K562 (cell line): ENCODE data around the gene SCARF2. TPM values are rescaled to one million over a fixed set of nuclear protein-coding genes. Genes with fewer than 3 reads are reported as not detected.

ENCODE experiments used
- NR4A1 ChIP-seq, 2 experiments: fragments of 250-450 bp in 1 of 2; fragments of 450-650 bp in 1 of 2; sonication (Bioruptor Pico) in 1 of 2; IDR thresholded peaks; 2 replicates each; pipeline versions ENCODE4 v1.4.0 to v1.6.1; 2016 to 2020; ENCODE audit warnings: mild to moderate bottlenecking in 2 of 2, missing compliant biosample characterization in 1 of 2, missing genetic modification characterization in 1 of 2, moderate library complexity in 1 of 2
- POLR2AphosphoS5 ChIP-seq: IDR thresholded peaks from 2 replicates; pipeline ENCODE4 v1.6.1; 2011; ENCODE audit warnings: mild to moderate bottlenecking, low read depth, low read length, moderate library complexity; ENCODE audit not compliant: control insufficient read depth, insufficient read depth
- RBM22 ChIP-seq: fragments of 200-400 bp; formaldehyde crosslinking; IDR thresholded peaks from 2 replicates; pipeline ENCODE4 v1.6.1; 2018; ENCODE audit warnings: low read length, low read depth; ENCODE audit not compliant: poor library complexity, severe bottlenecking
- ZFP30 ChIP-seq: fragments of 250-450 bp; sonication (Bioruptor Pico); IDR thresholded peaks from 2 replicates; pipeline ENCODE4 v1.8.0; 2022; ENCODE audit warnings: moderate library complexity, mild to moderate bottlenecking, inconsistent platforms, borderline replicate concordance
- ZNF57 ChIP-seq: fragments of 450-650 bp; formaldehyde crosslinking; IDR thresholded peaks from 2 replicates; pipeline ENCODE4 v1.4.0; 2020; ENCODE audit warnings: mild to moderate bottlenecking, moderate library complexity
- ZSCAN32 ChIP-seq: fragments of 450-650 bp; formaldehyde crosslinking; IDR thresholded peaks from 2 replicates; pipeline ENCODE4 v1.4.0; 2020; ENCODE audit warnings: mild to moderate bottlenecking, moderate library complexity
- polyA plus RNA-seq, 8 experiments: library from polyadenylated mRNA; depleted of rRNA in 4 of 8; stranded (reverse) in 5 of 8; unstranded in 3 of 8; fragments of >200 nt; fragmentation: Nextera tagmentation in 2 of 8; fragmentation: Illumina TruSeq in 1 of 8; extraction: Ambion mirVana in 2 of 8; extraction: Trizol in 1 of 8; gene quantifications; 2 replicates each; pipeline versions ENCODE4 v1.2.1 to v1.2.3, GENCODE V29; 2011 to 2014; ENCODE audit warnings: inconsistent platforms in 1 of 8, missing spikeins in 1 of 8
- total RNA-seq, 7 experiments: library from RNA; depleted of rRNA in 6 of 7; stranded (reverse); fragments of >200 nt in 6 of 7; fragmentation: Illumina TruSeq in 2 of 7; extraction: Trizol in 2 of 7; gene quantifications; 2 replicates each; pipeline versions ENCODE4 v1.2.1 to v1.2.3, GENCODE V29; 2011 to 2021; ENCODE audit warnings: low replicate concordance in 1 of 7
- TF ChIP-seq, protein P1 (sequence below): fragments of 250-450 bp; sonication (Bioruptor Pico); IDR thresholded peaks from 2 replicates; pipeline ENCODE4 v1.9.0; 2021; ENCODE audit warnings: mild to moderate bottlenecking, inconsistent platforms
- TF ChIP-seq, protein P2 (sequence below), 2 experiments: IDR thresholded peaks in 1 of 2; conservative IDR thresholded peaks in 1 of 2; 2 replicates each; pipeline ENCODE4 v1.6.1; 2016; ENCODE audit warnings: low read depth in 2 of 2, mild to moderate bottlenecking in 1 of 2, missing compliant biosample characterization in 1 of 2, missing genetic modification characterization in 1 of 2, moderate library complexity in 1 of 2
- TF ChIP-seq, protein P3 (sequence below): sonication (generic); formaldehyde crosslinking; IDR thresholded peaks from 2 replicates; pipeline ENCODE4 v1.8.1; 2023; ENCODE audit warnings: mild to moderate bottlenecking, missing genetic modification reagents, moderate library complexity

SCARF2 gene
- total and polyA plus RNA-seq, 9 of the 15 experiments (the other 6 are each of a cell fraction or from before 2014, with no cell fraction given), result 0.06 to 0.32 (median 0.21) TPM; not detected in 5

DNA sequence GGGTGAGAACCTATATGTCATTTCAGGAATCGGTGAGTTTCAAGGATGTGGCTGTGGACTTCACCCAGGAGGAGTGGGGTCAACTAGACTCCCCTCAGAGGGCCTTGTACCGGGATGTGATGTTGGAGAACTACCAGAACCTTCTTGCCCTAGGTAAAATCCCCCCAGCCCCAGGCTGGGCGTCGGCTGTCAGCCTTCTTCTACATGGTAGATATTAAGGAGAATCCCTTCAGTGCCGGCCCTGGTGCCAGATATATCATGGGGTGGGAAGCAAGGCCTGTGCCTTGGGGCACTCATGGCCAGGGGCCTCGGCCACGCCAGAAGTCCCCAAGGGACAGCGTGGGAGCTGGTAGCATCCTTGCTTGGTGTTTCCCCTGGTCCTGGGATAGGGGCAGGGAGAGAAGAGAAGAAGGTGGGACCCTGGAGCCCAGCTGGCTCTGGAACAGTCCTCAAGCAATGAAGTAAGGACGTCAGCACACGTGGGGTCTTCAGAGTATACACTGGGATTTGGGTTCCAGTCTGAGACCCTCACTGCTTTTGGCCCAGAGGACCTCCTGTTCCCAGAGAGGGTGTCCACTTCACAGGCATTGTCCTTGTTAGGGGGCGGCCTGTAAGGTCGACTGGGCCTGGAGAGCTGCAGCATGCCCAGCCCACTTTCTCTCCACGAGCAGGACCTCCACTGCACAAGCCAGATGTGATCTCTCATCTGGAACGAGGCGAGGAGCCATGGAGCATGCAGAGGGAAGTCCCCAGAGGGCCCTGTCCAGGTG lies 36.8 kb downstream of the SCARF2 start (continued):
- TF ChIP-seq, protein P1, sequence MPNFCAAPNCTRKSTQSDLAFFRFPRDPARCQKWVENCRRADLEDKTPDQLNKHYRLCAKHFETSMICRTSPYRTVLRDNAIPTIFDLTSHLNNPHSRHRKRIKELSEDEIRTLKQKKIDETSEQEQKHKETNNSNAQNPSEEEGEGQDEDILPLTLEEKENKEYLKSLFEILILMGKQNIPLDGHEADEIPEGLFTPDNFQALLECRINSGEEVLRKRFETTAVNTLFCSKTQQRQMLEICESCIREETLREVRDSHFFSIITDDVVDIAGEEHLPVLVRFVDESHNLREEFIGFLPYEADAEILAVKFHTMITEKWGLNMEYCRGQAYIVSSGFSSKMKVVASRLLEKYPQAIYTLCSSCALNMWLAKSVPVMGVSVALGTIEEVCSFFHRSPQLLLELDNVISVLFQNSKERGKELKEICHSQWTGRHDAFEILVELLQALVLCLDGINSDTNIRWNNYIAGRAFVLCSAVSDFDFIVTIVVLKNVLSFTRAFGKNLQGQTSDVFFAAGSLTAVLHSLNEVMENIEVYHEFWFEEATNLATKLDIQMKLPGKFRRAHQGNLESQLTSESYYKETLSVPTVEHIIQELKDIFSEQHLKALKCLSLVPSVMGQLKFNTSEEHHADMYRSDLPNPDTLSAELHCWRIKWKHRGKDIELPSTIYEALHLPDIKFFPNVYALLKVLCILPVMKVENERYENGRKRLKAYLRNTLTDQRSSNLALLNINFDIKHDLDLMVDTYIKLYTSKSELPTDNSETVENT, result no peak
- TF ChIP-seq ZSCAN32 (CRISPR knock-in tag), result 0 out of 2 replicates have a peak, but pooled peaks have one; percentile 14
- TF ChIP-seq, protein P2, sequence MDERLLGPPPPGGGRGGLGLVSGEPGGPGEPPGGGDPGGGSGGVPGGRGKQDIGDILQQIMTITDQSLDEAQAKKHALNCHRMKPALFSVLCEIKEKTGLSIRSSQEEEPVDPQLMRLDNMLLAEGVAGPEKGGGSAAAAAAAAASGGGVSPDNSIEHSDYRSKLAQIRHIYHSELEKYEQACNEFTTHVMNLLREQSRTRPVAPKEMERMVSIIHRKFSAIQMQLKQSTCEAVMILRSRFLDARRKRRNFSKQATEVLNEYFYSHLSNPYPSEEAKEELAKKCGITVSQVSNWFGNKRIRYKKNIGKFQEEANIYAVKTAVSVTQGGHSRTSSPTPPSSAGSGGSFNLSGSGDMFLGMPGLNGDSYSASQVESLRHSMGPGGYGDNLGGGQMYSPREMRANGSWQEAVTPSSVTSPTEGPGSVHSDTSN (CRISPR knock-in tag; IDR thresholded peaks at IDR 0.05; ENCODE audit: low read depth), result 0 out of 2 replicates have a peak, but pooled peaks have one; percentile 9
- TF ChIP-seq, protein P2 (tag; conservative IDR thresholded peaks at IDR 0.05; ENCODE audit: low read depth), result no peak
- TF ChIP-seq RBM22, result no peak
- TF ChIP-seq POLR2AphosphoS5, result no peak
- TF ChIP-seq ZFP30 (CRISPR knock-in tag), result peak; percentile 60; the same call in 1 of the 2 replicates
- TF ChIP-seq, protein P3, sequence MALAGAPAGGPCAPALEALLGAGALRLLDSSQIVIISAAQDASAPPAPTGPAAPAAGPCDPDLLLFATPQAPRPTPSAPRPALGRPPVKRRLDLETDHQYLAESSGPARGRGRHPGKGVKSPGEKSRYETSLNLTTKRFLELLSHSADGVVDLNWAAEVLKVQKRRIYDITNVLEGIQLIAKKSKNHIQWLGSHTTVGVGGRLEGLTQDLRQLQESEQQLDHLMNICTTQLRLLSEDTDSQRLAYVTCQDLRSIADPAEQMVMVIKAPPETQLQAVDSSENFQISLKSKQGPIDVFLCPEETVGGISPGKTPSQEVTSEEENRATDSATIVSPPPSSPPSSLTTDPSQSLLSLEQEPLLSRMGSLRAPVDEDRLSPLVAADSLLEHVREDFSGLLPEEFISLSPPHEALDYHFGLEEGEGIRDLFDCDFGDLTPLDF (CRISPR knock-in tag), result 0 out of 2 replicates have a peak, but pooled peaks have one; percentile 50
- 0 out of 2 replicates have a peak, but pooled peaks have one; percentile 50 for TF ChIP-seq ZNF57 (CRISPR knock-in tag)
- TF ChIP-seq NR4A1 (CRISPR knock-in tag; IDR thresholded peaks at IDR 0.05), result peak; percentile 9; the same call in 1 of the 2 replicates
- no peak for TF ChIP-seq NR4A1 (tag; IDR thresholded peaks at IDR 0.05)
